Type B pancreatic cell (in vitro differentiated cells): Measurements from ENCODE around the gene HDAC3. TPM values are rescaled to one million over a fixed set of nuclear protein-coding genes. Genes with fewer than 3 reads are reported as not detected.

Experiments
- DNase-seq: peaks from one replicate; pipeline ENCODE4 v3.0.0; 2021; ENCODE audit warnings: mixed read lengths; ENCODE audit not compliant: unreplicated experiment; ENCODE audit errors: extremely low spot score
- H3K27ac Mint-ChIP-seq: 2 replicates; pipeline ENCODE4 v1.8.0; 2021; ENCODE audit warnings: mild to moderate bottlenecking, mixed read lengths
- H3K27me3 Mint-ChIP-seq: 2 replicates; pipeline ENCODE4 v1.8.0; 2021; ENCODE audit warnings: mixed read lengths
- H3K36me3 Mint-ChIP-seq: 2 replicates; pipeline ENCODE4 v1.8.0; 2021; ENCODE audit warnings: mixed read lengths
- H3K4me1 Mint-ChIP-seq: one replicate; pipeline ENCODE4 v1.8.0; 2021; ENCODE audit warnings: mixed read lengths; ENCODE audit not compliant: unreplicated experiment
- H3K4me3 Mint-ChIP-seq: 2 replicates; pipeline ENCODE4 v1.8.0; 2021; ENCODE audit warnings: mild to moderate bottlenecking, mixed read lengths
- H3K9me3 Mint-ChIP-seq: 2 replicates; pipeline ENCODE4 v1.8.0; 2021; ENCODE audit warnings: mixed read lengths
- total RNA-seq: library from RNA; stranded (reverse); gene quantifications from 2 replicates; pipeline ENCODE4 v1.2.1, GENCODE V29; 2021; ENCODE audit warnings: low replicate concordance
- TF ChIP-seq, protein P1 (sequence below): fragments of 200-600 bp; sonication (generic); conservative IDR thresholded peaks from 2 replicates; pipeline ENCODE4 v1.5.0; 2021; ENCODE audit warnings: antibody characterized with exemption, mild to moderate bottlenecking

Gene HDAC3
- total RNA-seq, 1 donor from 2014 or later = 87.8 TPM

DNA sequence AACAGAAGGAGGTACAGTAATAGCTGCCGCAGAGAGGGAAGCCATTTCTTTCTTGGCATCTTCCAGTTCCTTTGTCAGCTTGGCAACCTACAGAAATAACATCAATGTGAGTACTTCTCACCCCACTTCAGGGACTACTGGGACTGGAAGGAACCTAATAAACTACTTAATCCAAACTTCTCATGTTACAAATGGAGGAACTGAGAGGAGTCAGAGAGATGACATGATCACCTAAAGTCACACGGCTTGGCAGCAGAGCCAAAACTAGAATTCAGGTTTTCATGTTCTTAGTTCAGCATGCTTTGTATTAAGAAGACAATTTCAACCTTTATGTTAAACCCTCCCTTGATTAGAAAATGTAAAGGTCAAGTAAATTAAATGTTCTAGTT lies 62.5 kb downstream of the HDAC3 start:
- H3K9me3 Mint-ChIP-seq = no peaks in the 10 kb centered on the region
- H3K27ac Mint-ChIP-seq = no peak overlapping the region
- TF ChIP-seq, protein P1, sequence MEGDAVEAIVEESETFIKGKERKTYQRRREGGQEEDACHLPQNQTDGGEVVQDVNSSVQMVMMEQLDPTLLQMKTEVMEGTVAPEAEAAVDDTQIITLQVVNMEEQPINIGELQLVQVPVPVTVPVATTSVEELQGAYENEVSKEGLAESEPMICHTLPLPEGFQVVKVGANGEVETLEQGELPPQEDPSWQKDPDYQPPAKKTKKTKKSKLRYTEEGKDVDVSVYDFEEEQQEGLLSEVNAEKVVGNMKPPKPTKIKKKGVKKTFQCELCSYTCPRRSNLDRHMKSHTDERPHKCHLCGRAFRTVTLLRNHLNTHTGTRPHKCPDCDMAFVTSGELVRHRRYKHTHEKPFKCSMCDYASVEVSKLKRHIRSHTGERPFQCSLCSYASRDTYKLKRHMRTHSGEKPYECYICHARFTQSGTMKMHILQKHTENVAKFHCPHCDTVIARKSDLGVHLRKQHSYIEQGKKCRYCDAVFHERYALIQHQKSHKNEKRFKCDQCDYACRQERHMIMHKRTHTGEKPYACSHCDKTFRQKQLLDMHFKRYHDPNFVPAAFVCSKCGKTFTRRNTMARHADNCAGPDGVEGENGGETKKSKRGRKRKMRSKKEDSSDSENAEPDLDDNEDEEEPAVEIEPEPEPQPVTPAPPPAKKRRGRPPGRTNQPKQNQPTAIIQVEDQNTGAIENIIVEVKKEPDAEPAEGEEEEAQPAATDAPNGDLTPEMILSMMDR = no peak
- no peaks in the 10 kb centered on the region for H3K4me1 Mint-ChIP-seq
- H3K36me3 Mint-ChIP-seq = peaks cover 40% of the 10 kb centered on the region
- DNase-seq = no peak
- no peaks in the 10 kb centered on the region for H3K27me3 Mint-ChIP-seq
- H3K4me3 Mint-ChIP-seq = no peak overlapping the region

DNA sequence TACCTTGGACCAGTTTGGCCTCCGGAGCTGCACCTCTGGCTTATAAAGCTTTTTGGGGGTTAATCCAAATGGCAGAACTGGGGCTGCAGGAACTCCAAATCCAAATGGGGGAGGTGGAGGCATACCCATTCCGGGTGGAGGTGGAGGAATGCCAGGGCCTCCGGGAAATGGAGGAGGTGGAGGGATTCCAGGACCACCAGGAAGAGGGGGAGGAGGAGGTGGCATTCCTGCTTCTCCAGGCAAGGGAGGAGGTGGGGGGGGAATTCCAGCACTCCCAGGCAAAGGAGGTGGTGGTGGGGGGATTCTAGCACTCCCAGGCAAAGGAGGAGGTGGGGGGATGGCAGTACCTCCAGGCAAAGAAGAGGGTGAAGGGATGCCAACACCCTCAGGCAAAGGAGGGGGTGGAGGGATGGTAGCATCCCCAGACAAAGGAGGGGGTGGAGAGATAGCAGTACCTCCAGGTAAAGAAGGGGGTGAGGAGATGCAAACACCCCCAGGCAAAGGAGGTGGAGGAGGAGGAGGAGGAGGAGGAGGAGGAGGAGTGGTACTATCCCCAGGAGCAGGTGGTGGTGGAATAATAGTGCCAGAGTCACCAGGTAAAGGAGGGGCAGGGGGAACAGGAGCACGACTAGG lies 63.0 kb downstream of the HDAC3 start:
- Mint-ChIP-seq H3K36me3 (peaks cover 37% of the 10 kb centered on the region), H3K27me3 (no peaks in the 10 kb centered on the region), H3K27ac (no peak overlapping the region), H3K4me1 (no peaks in the 10 kb centered on the region), H3K9me3 (no peaks in the 10 kb centered on the region), H3K4me3 (no peak overlapping the region)
- TF ChIP-seq, protein P1 = no peak
- DNase-seq = no peak

Other genes with a start within 250 kb of the HDAC3 start
- gene PCDHGB4, start 249.2 kb downstream of the HDAC3 start, total RNA-seq = 13.0 and 15.6 TPM in 2 replicates
- gene PCDHGA8, start 244.2 kb downstream of the HDAC3 start, total RNA-seq = 1.3 and 2.1 TPM in 2 replicates
- 2.6 and 8.1 TPM in 2 replicates for gene PCDHGB5, start 238.9 kb downstream of the HDAC3 start, total RNA-seq
- 0.97 and 2.2 TPM in 2 replicates for gene PCDHGA9, start 234.1 kb downstream of the HDAC3 start, total RNA-seq
- gene PCDHGB6, start 228.8 kb downstream of the HDAC3 start, total RNA-seq = 4.9 and 39.4 TPM in 2 replicates
- 9.8 and 18.5 TPM in 2 replicates for gene PCDHGA10, start 223.9 kb downstream of the HDAC3 start, total RNA-seq
- gene PCDHGB7, start 219.2 kb downstream of the HDAC3 start, total RNA-seq = 4.4 and 8.5 TPM in 2 replicates
- gene PCDHGA11, start 215.8 kb downstream of the HDAC3 start, total RNA-seq = 2.6 TPM in 2 replicates
- 1.2 and 1.7 TPM in 2 replicates for gene PCDHGA12, start 206.3 kb downstream of the HDAC3 start, total RNA-seq
- 11.0 and 60.3 TPM in 2 replicates for gene PCDHGC3, start 160.9 kb downstream of the HDAC3 start, total RNA-seq
- 0.38 and 4.0 TPM in 2 replicates for gene PCDHGC4, start 151.8 kb downstream of the HDAC3 start, total RNA-seq
- gene PCDHGC5, start 147.8 kb downstream of the HDAC3 start, total RNA-seq = 0.45 and 1.9 TPM in 2 replicates
- 79.6 and 103 TPM in 2 replicates for gene DIAPH1, start 17.8 kb downstream of the HDAC3 start, total RNA-seq
- gene RELL2, start 148 bp upstream of the HDAC3 start, total RNA-seq = 6.9 and 8.1 TPM in 2 replicates
- gene FCHSD1, start 14.6 kb upstream of the HDAC3 start, total RNA-seq = 28.5 and 29.4 TPM in 2 replicates
- gene ARAP3, start 45.4 kb upstream of the HDAC3 start, total RNA-seq = 8.4 and 10.2 TPM in 2 replicates
- gene PCDH1, start 241.6 kb upstream of the HDAC3 start, total RNA-seq = 22.8 and 41.7 TPM in 2 replicates